Lung (tissue), 12 donors: ENCODE results near the gene AQP4. TPM values are rescaled to one million over a fixed set of nuclear protein-coding genes. Genes with fewer than 3 reads are reported as not detected.
A peak's percentile ranks its signal among the peaks of the same experiment; 100 is the strongest.

ENCODE experiments used
- ATAC-seq: fragments of 200-7000 bp; cut with Tn5 transposase; one replicate; pipeline ENCODE4 v1.9.1; 2020; ENCODE audit warnings: moderate number of reproducible peaks; ENCODE audit not compliant: insufficient read depth, low FRiP score
- DNase-seq, 3 donors: peaks; one replicate each; pipeline ENCODE4 v3.0.0-alpha.2; 2013 to 2017
- H3K27ac ChIP-seq, 2 donors: one replicate each; pipeline ENCODE4 v1.5.1; 2013; ENCODE audit warnings: mild to moderate bottlenecking in 2 of 2, moderate library complexity in 2 of 2, control low read depth in 1 of 2, inconsistent platforms in 1 of 2, low read depth in 1 of 2, low read length in 1 of 2
- H3K27me3 ChIP-seq, 3 donors: one replicate each; pipeline ENCODE4 v1.5.1; 2013; ENCODE audit warnings: low read length in 2 of 3; ENCODE audit not compliant: control insufficient read depth in 3 of 3, insufficient read depth in 3 of 3
- H3K36me3 ChIP-seq, 4 donors: one replicate each; pipeline ENCODE4 v1.5.1; 2013; ENCODE audit warnings: low read length in 4 of 4, mild to moderate bottlenecking in 1 of 4, moderate library complexity in 1 of 4; ENCODE audit not compliant: control insufficient read depth in 4 of 4, insufficient read depth in 4 of 4
- H3K4me1 ChIP-seq, 5 donors: one replicate each; pipeline ENCODE4 v1.5.1; 2013; ENCODE audit warnings: low read length in 5 of 5, mild to moderate bottlenecking in 2 of 5, moderate library complexity in 1 of 5; ENCODE audit not compliant: control insufficient read depth in 5 of 5, insufficient read depth in 5 of 5
- H3K4me3 ChIP-seq: one replicate; pipeline ENCODE4 v1.5.1; 2013; ENCODE audit warnings: mild to moderate bottlenecking, control low read depth, moderate library complexity
- H3K9ac ChIP-seq, 2 donors: one replicate each; pipeline ENCODE4 v1.5.1; 2013; ENCODE audit warnings: low read length in 2 of 2, control low read depth in 1 of 2; ENCODE audit not compliant: insufficient read depth in 1 of 2
- H3K9me3 ChIP-seq, 4 donors: one replicate each; pipeline ENCODE4 v1.5.1; 2013; ENCODE audit warnings: low read length in 3 of 4, mild to moderate bottlenecking in 1 of 4, moderate library complexity in 1 of 4; ENCODE audit not compliant: control insufficient read depth in 4 of 4, insufficient read depth in 3 of 4
- WGBS, 2 donors: extraction: QIAGEN DNeasy Blood & Tissue Kit; methylation state at CpG; one replicate each; pipeline ENCODE4 v1.1.7; 2013; 5-methylcytosine and 5-hydroxymethylcytosine counted together
- polyA plus RNA-seq, 2 donors: library from polyadenylated mRNA; stranded (reverse); fragments of 200-250 nt; gene quantifications; one replicate each; pipeline ENCODE4 v1.2.1, GENCODE V29; 2013
- total RNA-seq, 2 donors: library from RNA; depleted of rRNA in 1 of 2; stranded (reverse); fragments of >200 nt in 1 of 2; gene quantifications; one replicate each; pipeline ENCODE4 v1.2.1, GENCODE V29; 2014 to 2021
- TF ChIP-seq, protein P1 (sequence below): IDR thresholded peaks from 2 replicates; pipeline ENCODE4 v1.5.1; 2012; ENCODE audit warnings: mild to moderate bottlenecking; ENCODE audit errors: control extremely low read depth, extremely low read depth
- donor health status: control.
- donor health status: control.
- donor health status: Bipolar disorder and iron deficiency.
- donor health status: healthy.
- donor health status: DM: yes; HTN: yes; CAD: no.

AQP4 gene
- total and polyA plus RNA-seq, 4 donors: 49.5 to 490 (median 165) TPM

DNA sequence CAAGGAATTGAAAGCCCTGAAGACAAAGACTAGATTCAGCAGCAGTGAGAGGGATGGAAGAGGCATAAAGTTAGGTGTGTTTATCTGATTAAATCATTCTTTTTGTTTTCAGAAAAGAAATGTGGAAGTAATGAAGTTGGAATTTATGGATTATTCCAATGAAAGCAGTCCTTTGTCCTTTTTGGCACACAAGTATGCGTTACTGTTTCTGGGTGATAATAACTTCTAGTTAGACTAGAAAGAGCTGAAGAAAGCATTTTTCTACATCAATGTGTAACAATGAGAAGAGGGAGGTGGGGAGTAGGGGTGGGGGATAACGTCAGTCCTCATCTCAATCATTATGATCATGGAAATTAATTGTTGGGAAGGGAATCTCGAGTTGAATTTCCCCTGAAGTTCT is 53.0 kb downstream of the AQP4 start:
- 77 to 86% methylated on average over 3 of the region's 3 CpGs for WGBS, 2 donors
- H3K4me1 ChIP-seq: no peaks in the 10 kb centered on the region
- ATAC-seq: no peak

DNA sequence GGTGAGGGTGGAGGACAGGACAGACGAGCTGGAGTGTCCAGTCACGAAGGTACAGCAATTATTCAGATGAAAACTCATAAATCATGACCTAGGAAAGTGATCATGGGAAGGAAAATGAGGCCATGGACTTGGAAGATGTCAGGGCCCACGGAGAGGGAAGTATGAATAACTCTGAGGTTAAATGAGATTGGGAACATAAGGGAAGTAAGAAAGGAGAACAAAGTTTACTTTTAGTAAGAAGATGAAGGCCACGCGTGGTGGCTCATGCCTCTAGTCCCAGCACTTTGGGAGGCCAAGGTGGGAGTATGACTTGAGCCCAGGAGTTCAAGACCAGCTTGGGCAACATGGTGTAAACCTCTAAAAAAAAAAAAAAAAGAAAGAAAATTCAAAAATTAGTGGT is 56.2 kb downstream of the AQP4 start:
- Histone ChIP-seq H3K9ac (no peak overlapping the region), H3K27ac (no peak overlapping the region), H3K36me3 (no peaks in the 10 kb centered on the region), H3K27me3 (no peaks in the 10 kb centered on the region), H3K4me1 (no peaks in the 10 kb centered on the region), H3K4me3 (no peak overlapping the region), H3K9me3 (no peaks in the 10 kb centered on the region)
- TF ChIP-seq, protein P1, sequence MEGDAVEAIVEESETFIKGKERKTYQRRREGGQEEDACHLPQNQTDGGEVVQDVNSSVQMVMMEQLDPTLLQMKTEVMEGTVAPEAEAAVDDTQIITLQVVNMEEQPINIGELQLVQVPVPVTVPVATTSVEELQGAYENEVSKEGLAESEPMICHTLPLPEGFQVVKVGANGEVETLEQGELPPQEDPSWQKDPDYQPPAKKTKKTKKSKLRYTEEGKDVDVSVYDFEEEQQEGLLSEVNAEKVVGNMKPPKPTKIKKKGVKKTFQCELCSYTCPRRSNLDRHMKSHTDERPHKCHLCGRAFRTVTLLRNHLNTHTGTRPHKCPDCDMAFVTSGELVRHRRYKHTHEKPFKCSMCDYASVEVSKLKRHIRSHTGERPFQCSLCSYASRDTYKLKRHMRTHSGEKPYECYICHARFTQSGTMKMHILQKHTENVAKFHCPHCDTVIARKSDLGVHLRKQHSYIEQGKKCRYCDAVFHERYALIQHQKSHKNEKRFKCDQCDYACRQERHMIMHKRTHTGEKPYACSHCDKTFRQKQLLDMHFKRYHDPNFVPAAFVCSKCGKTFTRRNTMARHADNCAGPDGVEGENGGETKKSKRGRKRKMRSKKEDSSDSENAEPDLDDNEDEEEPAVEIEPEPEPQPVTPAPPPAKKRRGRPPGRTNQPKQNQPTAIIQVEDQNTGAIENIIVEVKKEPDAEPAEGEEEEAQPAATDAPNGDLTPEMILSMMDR: no peak
- 62 to 73% methylated on average over 5 of the region's 5 CpGs for WGBS, 2 donors
- DNase-seq (no peak), ATAC-seq (no peak)

More for the DNA sequence above, 53.0 kb downstream of the AQP4 start:
- Histone ChIP-seq H3K9ac (no peak overlapping the region), H3K9me3 (no peaks in the 10 kb centered on the region), H3K4me3 (no peak overlapping the region), H3K27me3 (no peaks in the 10 kb centered on the region), H3K36me3 (no peaks in the 10 kb centered on the region), H3K27ac (no peak overlapping the region)
- no peak for DNase-seq
- TF ChIP-seq, protein P1: no peak

DNA sequence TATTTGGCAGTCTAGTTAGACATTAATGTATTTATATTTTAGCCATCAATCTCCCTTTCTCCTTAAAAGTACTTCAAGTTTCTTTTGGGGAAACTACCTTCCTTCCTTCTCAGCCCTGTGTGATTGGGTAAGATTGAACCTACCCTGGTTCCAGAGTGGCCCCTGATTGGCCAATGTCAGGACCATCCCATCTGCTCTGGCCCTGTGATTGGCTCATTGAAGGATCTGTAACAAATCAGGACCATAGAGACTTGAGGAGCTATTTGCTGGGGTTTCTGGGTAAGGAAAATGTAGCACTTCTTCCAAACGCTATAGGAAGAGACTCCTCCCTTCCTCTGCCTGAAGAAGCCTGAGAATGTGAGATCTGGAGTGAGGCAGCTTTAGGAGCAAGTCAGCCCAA is 59.3 kb downstream of the AQP4 start:
- no peaks in the 10 kb centered on the region for H3K36me3 ChIP-seq
- H3K4me1 ChIP-seq: no peaks in the 10 kb centered on the region
- no peak overlapping the region for H3K27ac ChIP-seq
- no peak for ATAC-seq
- H3K27me3 ChIP-seq: no peaks in the 10 kb centered on the region
- H3K9ac ChIP-seq: no peak overlapping the region
- TF ChIP-seq, protein P1: no peak
- no peak overlapping the region for H3K4me3 ChIP-seq
- 65 to 71% methylated on average over 1 of the region's 1 CpG for WGBS, 2 donors
- no peaks in the 10 kb centered on the region for H3K9me3 ChIP-seq
- peak in 1 of 3 donors; percentile 3 for DNase-seq

DNA sequence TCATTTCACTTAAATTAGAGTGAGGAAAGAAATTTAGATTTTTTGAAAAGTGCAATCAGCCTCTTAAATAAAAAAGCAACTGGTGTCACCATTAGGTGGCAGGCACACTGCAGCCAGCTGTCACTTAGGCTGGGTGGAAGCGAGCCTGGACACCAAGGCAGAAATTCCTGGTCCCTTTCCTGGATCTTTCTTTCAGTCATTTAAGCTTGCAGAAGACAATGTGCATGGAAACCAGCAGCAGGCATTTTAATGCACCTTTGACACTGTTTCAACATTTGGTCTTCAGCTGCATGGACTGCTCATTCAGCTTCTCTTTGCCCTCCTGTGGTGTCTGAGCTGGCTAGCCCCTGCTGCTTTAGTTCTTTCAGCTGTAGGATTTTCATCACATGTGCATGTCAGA is 61.0 kb downstream of the AQP4 start:
- DNase-seq: peak; percentile 27 to 58 (median 32)
- ATAC-seq: no peak
- Histone ChIP-seq H3K27ac (no peak overlapping the region), H3K9me3 (no peaks in the 10 kb centered on the region), H3K4me1 (no peaks in the 10 kb centered on the region), H3K4me3 (no peak overlapping the region), H3K27me3 (no peaks in the 10 kb centered on the region), H3K36me3 (no peaks in the 10 kb centered on the region), H3K9ac (no peak overlapping the region)
- 26 to 59% methylated on average over 1 of the region's 1 CpG for WGBS, 2 donors
- TF ChIP-seq, protein P1: no peak
